GM21619 (cell line): ENCODE measurements around the gene PDCD5.
A peak's percentile ranks its signal among the peaks of the same experiment; 100 is the strongest.
"Not testable (repeated sequence)": the region's sequence is repeated elsewhere in the genome, so short reads cannot be mapped to it uniquely, and the experiment has no call there.

Experiments used
- ATAC-seq: cut with Tn5 transposase; IDR thresholded peaks from one replicate; pipeline ENCODE4 v1.9.1; 2021; ENCODE audit not compliant: unreplicated experiment

PDCD5 gene

DNA sequence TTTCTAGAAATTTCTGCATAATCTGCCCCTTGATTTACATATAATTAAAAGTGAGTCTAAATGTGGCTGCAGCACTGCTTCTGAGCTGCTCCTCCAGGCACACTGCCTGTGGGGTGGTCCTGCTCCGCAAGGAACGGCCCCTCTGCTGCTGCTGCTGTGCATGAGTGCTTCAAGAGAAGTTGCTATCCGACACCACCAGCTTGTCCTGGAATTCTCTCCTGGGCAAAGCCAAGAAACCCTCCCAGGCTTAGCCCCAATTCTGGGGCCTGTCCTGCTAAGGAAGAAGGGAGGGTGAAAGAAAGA is 7.5 kb upstream of the PDCD5 start:
- ATAC-seq = no peak

- no peak for ATAC-seq
Measured at GRCh38 chr19:32576790-32577189, 4.2 kb upstream of the PDCD5 start.

DNA sequence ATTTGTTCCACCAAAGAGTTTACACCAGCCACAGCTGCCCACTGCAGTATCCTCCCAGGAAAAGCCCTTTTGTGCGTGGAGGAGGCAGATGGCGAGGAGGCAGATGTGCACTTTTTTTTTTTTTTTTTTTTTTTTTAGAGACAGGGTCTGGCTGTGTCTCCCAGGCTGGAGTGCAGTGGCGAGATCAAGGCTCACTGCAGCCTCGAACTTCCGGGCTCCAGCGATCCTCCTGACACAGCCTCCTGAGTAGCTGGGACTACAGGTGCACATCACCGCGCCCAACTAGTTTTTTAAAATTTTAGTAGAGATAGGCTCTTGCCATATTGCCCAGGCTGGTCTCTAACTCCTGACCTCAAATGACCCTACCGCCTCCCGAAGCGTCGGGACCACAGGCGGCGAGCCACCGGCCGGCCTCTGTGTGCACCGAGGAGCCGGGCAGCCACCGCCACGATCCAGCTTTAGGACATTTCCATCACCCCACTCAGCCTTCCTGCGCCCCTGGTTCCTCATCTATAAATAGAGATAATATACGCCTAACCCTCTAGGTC is 563 bp upstream of the PDCD5 start:
- peak; percentile 15 for ATAC-seq

GRCh38 chr19:32581705-32582179 is 752 bp downstream of the PDCD5 start:
- no peak for ATAC-seq

GRCh38 chr19:32587747-32588504 is 6.9 kb downstream of the PDCD5 start:
- ATAC-seq = not testable (repeated sequence)

DNA sequence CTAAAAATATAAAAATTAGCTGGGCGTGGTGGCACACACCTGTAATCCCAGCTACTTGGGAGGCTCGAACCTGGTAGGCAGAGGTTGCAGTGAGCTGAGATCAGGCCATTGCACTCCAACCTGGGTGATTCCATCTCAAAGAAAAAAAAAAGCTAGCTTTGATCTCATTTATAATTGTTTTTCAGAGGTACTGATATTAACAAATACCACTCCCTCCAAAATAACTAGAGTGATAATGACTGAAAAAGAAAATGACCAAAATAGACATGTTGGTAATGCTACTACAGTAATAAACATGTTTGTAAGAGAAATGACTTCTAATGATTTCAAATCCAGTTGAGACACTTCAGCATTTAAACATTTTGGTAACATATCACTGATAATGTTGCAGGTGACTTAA is 13.0 kb downstream of the PDCD5 start:
- no peak for ATAC-seq

DNA sequence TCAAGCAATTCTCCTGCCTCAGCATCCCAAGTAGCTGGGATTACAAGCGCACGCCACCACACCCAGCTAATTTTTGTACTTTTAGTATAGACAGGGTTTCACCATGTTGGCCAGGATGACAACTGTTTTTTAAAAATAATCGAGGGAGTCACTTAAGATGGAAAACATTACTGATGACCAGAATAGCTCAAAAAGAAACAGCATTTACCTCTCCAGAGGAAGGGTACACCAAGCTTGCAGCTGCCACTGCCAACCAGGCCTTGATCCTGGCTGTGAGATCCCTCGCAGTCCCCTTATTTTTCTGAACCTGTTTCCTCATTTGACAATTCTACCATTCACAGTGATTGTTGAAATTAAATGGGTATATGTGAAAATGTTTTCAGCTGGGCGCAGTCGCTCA is 14.5 kb downstream of the PDCD5 start:
- ATAC-seq = no peak

DNA sequence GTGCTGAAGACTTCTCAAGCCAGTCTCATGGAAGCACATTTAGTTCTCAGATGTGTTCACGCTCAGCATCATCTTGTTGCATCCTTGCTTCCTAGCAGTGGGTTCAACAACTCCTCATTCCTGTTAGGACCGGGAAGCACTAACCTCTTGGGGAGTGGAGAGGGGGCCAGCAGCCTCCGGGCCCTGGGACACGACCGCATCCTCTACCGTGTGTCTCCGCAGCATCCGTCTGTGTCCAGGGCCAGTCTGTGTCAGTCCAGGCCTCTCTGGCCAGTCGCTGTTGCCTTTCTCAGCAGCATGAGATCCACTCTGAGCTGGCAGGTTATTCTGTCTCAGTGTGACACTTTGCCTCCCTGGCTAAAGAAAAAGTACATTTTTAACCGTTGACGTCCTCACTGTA is 17.0 kb downstream of the PDCD5 start:
- no peak for ATAC-seq

DNA sequence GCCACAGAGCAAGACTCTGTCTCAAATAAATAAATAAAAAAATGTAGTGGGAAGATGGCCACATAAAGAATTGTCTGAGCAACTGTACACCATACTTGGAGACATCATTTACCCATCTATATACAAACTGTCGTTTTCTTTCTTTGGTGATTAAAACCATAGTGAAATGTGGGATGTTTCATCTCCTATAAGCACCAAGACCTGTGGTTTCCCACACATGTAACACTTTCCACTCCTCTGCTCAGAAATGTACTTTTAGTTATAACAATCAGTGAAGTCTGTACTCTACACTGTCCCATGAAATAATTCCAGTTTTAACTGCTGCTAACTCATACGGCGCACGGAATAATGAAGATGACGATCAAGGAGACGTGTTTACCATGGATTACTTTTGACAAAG is 18.3 kb downstream of the PDCD5 start:
- no peak for ATAC-seq

DNA sequence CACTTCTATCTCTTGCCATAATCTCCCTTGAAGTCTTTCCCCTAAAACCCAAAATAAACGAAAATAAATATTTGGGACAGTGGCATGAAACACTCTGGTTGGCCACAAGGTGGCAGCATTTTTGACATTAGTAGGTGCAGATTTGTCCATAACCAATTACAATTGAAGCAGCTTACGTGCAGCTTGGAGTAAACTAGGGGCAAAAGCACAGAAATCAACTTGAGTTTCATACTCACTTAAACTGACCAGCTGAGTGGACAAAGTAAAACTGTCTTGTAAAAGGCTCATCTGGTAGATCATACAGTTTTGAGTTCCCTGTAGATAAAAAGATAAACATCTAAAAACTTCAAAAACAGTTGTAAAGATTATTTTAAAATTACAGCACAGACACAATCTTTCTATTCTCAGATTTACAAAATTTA is 18.8 kb downstream of the PDCD5 start:
- ATAC-seq = peak; percentile 57

DNA sequence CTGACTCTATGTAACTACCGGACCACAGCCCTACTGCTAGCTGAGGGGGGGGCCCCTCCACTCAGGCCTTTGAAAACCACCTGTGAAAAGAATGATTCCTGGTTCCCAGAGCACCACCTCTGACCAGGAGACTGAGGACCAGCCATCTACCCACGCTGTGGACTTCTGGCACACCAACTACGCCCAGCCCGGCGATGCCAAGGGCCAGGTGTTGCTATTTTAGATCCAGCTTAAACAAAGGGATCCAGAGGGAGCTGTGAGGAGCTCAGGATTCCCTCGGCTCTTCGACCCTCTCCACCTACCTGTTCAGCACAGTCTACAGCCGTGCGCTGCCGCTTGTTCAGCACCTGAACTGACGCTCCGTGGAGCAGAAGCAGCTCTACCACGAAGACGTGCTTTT is 23.0 kb downstream of the PDCD5 start:
- no peak for ATAC-seq

DNA sequence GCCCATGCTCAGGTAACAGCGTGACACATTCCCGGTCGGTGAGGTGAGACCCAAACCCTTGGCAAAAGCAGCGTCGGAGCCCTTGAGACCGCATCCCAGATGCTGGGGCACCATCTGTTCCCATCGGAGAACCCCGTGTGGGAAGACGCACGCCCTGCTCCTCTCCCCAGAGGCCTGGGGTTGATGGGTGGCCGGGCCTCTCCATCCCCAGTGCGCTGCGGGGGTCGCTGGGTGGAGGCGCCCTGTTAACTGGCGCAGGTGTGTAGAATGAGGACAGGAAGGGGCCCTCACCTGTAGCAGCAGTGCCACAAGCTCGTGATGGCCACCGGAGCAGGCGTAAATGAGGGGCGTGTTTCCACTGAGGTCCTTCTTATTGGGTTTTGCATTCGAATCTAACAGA is 24.6 kb downstream of the PDCD5 start:
- no peak for ATAC-seq

DNA sequence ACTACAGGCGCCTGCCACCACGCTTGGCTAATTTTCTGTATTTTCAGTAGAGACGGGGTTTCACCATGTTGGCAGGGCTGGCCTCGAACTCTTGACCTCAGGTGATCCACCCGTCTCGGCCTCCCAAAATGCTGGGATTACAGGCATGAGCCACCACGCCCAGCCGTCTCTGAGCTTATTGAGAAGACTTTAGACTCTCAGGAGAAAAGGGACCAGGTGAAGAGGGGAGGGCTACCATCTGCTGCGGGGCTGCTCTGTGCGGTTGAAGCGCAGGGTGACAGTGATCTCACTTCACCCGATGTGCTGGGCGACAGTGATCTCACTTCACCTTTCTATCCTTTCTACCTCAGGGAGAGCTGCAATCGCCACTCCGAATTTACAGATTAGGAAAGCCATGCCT is 25.3 kb downstream of the PDCD5 start:
- ATAC-seq = no peak

GRCh38 chr19:32607479-32607878 is 26.5 kb downstream of the PDCD5 start:
- ATAC-seq = no peak

DNA sequence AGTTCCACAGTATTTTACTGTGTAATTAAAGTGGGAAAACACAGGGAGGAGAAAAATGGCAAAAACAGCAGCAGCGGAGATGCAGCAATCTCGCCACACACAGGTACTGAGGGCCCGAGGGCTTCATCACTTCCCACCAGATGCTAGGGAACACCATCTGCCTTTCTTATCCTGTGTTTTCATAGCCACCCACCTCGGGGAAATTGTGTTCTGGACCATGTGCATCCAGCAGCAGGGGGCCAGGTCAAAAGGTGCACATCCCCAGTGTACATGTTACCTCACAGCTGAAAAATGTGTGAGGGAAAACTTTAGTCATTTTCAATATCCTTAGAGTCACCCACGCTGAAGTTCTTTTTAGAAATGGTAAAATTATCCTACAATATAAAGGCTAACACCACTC is 30.2 kb downstream of the PDCD5 start:
- no peak for ATAC-seq

DNA sequence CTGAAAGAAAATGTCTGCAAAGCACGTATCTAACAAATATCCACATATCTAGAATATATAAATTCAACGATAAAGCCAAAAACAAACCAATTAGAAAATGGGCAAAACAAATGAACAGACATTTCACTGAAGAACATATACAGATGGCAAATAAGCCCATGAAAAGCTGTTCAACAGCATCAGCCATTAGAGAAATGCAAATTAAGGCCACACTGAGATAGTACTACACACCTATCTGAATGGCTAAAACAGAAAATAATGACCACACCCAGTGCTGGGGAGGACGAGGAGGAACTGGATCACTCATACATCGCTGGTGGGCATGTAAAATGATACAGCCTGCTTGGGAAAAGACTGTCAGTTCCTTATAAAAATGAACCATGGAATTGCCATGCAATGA is 32.0 kb downstream of the PDCD5 start:
- no peak for ATAC-seq

- no peak for ATAC-seq
Measured at GRCh38 chr19:32614916-32615315, 33.9 kb downstream of the PDCD5 start.

DNA sequence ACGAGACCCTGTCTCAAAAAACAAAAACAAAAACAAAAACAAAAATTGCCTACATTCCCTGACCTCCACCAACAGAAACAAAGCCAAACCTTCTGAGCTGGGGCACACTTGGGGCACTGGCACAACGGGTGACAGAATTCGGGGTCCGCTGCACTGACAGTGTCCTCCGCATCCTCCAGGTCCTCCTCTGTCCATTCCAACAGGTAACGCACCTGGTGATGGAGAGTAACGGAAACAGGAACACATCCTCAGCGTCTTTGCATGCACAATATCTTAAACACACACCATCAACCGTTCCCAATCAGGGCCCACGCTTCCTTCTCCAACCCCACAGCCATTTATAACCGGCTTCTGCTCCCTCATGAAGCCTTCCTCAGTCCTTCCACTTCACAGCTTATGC is 34.6 kb downstream of the PDCD5 start:
- ATAC-seq = no peak

GRCh38 chr19:32619051-32619685 is 38.2 kb downstream of the PDCD5 start:
- ATAC-seq = no peak

DNA sequence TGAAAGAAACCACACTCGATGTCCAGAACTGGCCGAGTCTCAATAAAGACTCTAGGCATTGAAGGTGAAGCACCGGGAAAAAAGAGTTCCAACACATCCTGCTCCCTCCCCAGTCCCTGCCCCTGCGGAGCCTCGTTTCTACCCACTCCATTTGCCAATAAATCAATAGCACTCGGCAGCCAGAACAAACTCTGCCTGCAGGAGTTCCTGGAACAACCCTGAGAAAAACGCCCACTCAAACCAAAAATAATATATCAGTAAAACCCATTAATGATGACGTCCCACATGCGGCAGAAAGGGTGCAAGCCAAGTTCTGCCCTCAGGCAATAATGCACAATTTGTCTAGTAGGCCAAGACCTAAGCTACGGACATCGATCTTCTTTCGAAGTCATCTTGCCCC is 41.0 kb downstream of the PDCD5 start:
- ATAC-seq = no peak

GRCh38 chr19:32624410-32624809 is 43.4 kb downstream of the PDCD5 start:
- no peak for ATAC-seq

DNA sequence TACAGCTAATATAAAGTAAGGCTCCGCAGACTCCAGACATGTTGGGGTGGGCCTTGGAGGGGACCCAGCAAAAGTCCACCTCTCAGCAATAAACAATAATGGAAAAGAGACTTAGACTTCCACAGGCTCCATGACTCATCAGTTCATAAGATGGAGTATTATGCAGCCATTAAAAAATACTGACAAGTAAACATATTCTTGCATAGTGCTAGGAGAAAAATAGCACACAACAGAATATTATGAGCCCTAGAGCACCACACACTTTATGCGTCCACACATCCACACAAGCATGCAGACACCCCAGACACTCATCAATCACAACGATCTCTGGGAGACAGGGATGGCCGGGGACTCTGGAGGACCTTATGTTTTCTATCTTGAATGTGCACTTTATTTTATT is 46.0 kb downstream of the PDCD5 start:
- ATAC-seq = no peak
